Superior temporal gyrus (tissue), 1 donor: ENCODE results near the gene SSR2.
A peak's percentile ranks its signal among the peaks of the same experiment; 100 is the strongest.
"Not testable (repeated sequence)": the region's sequence is repeated elsewhere in the genome, so short reads cannot be mapped to it uniquely, and the experiment has no call there.

Source experiments
- DNase-seq: peaks from one replicate; pipeline ENCODE4 v3.0.0-alpha.2; 2016; ENCODE audit errors: extremely low spot score

SSR2 gene

GRCh38 chr1:155996166-155996565, 24.6 kb downstream of the SSR2 start:
- DNase-seq, result no peak

GRCh38 chr1:155993595-155993994, 27.2 kb downstream of the SSR2 start:
- DNase-seq, result no peak

DNA sequence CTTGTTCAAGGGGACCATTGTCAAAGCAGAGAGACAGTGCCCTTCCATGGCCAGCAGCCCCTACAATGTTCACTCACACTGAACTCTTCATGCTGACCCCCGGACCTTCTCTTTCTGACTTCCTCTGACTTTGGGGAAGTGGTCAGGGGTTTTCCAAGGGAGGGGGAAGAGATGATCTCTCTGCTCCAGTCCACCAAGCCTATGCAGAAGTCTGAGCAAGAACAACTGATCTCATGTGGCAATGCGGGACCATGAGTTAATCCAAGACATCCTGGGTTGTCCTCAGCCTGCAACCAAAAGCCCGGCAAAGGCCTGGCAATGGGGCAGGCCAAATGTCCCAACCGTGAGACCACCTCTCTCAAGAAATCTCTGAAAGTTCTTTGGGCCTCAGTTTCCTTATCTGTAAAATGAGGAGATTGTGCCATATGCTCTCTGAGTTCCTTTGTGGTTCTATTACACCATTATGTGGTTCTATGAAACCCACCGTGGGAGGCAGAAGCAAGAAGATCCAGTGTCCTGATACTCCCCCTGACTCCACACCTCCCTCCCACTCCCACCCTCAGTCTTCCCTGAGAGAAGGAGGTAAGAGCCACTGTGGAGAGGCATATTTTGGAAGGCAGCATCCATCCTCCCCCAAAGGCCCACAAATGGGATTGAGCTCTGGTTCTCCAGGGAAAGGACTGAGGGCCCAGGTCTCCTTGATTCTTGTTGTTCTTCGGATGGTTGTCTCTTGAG, 30.6 kb downstream of the SSR2 start:
- DNase-seq, result no peak

DNA sequence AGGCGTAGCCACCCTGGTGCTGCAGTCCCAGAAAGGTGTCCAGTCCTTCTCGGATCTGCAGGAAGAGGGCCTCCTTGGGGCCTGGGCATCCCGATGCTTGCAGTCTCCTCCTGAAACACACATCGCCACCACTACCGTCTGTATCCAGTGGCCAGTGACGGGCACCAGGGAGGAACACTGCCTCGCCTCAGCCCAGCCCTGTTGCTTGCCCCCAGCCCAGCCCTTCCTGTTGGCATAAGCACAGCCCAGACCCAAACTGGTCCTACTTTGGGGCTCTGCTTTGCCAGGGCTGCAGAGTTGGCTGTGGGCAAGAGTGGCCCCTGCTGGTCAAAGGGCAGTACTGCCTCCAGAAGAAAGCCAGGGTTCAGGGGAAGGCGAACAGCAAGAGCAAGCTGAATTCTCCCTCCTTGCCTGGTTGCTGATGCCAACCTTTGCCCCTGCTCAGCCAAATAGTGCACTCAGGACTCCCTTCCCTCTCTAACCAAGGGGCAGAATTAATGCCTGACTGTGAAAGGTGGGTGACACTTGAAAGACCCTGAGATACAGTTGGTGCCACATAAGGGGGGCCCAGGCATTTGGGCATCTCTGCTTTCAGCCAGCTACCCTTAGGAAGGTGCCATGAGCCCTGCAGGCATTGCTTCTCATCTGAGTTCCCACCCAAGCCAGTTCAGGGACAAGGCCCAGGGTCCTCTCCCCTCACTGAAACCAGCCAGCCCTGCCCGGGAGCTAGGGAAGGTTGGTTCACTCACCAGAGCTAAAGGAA, 31.3 kb downstream of the SSR2 start:
- DNase-seq, result peak; percentile 88

DNA sequence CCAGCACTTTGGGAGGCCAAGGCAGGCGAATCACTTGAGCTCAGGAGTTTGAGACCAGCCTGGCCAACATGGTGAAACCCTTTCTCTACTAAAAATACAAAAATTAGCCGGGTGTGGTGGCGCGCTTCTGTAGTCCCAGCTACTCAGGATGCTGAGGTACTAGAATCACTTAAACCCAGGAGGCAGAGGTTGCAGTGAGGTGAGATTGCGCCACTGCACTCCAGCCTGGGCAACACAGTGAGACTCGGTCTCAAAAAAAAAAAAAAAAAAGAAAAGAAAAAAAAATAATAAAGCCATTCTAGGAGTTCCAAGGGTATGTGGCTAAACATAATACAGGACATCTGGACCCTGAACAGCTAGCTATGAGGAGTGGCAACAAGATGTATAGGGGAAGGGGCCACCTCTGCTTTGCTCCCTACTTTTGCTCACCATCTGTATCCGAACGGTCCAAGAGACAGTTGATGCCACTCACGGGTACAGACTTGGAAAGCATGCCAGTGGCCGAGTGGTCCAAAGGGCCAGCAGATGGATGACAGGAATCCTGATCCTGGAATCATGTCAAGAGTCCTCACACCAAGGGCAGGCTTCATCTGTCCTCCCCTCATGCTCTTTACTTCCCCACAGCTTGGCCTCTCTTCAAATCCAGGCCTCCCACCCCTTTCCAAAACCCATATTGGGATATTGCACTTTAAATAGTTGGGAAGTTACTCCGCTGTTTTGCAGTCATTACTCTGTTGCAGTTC, 35.7 kb downstream of the SSR2 start:
- DNase-seq, result not testable (repeated sequence)

GRCh38 chr1:155984341-155984740, 36.4 kb downstream of the SSR2 start:
- DNase-seq, result no peak

DNA sequence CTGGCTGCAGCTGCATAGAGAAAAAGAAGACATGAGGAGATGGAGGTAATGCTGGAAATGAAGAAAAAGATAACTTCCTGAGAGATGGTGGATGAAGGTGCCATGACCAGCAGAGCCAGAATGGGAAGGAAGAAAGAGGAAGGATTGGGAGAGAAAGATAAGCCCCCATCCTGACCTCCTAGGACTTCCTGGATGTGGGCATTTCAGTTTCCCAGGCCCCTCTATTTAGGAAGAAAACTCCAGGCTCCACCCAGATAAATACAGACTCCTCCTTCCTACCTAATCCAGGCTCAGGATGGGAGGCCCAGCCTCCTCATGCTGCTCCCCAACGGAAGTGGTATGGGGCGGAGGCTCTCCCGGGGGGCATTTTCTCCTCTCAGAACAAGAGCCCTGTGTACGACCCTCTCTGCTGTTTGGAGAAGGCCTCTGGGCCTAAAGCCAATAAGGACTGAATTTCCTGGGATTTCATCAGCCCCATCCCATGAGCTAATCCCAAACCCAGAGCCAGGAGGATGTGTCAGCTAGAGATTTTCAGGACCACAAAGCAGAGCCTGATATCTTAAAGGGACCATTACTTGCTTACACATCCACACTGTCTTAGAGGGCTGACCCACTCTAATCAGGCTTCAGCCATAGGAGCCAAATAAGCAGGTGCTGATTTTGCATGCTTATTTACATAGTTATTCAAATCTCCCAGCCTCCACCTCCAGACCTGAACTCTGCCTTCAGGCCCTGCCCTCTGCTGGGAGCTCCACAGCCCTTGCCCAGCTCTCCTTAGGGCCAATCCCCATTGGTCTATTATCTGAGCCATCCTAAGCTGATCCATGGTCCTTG, 37.3 kb downstream of the SSR2 start:
- DNase-seq, result no peak

GRCh38 chr1:155982106-155982505, 38.6 kb downstream of the SSR2 start:
- no peak for DNase-seq

- DNase-seq, result no peak
Observed at GRCh38 chr1:155981266-155982088, 39.3 kb downstream of the SSR2 start.

GRCh38 chr1:155979597-155980343, 41.0 kb downstream of the SSR2 start:
- no peak for DNase-seq

GRCh38 chr1:155978973-155979429, 41.8 kb downstream of the SSR2 start:
- peak; percentile 20 for DNase-seq

GRCh38 chr1:155978325-155978972, 42.3 kb downstream of the SSR2 start, which contains the start of gene ARHGEF2:
ARHGEF2 (minus strand) TSS chr1:155978547; CDS start chr1:155978427, 120 bp downstream.
- peak; percentile 53 for DNase-seq

GRCh38 chr1:155977690-155978324, 42.9 kb downstream of the SSR2 start:
- DNase-seq, result peak; percentile 20

DNA sequence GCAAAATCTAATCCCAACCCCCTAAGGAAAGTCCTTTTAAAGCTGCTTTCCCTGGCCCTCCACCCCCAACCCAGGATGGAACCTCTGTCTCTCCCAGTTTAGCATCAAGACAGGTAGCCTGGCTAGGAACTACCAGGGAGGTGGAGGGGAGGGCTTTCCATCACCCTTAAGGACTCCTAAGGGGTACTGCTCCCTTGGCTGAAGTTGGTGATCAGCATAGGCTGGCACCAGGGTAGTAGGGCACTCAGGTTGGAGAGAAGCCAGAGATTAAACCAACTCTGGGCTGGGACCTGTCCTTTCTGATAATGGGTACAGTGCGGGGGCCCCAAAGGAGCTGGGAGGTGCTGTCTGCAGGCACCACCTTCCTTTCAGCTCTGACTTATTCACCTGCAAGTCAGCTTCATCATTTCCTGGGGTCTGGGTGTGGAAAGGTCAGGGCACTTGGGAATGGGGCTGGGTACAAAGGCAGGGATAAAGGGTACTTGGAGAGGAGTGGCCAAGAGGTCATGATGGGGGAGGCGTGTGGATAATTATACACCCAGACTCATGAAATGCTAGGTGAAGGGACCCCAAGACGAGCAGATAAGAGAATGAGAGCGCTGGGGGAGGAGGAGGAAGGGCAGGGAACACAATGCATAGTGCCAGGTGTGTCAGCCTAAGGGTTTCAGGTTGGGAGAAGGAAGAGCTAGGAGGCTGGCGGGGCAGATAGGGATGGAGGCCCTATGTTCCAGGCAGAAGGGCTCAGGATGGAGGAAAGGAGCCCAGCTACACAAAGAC, 43.6 kb downstream of the SSR2 start:
- peak; percentile 62 for DNase-seq

DNA sequence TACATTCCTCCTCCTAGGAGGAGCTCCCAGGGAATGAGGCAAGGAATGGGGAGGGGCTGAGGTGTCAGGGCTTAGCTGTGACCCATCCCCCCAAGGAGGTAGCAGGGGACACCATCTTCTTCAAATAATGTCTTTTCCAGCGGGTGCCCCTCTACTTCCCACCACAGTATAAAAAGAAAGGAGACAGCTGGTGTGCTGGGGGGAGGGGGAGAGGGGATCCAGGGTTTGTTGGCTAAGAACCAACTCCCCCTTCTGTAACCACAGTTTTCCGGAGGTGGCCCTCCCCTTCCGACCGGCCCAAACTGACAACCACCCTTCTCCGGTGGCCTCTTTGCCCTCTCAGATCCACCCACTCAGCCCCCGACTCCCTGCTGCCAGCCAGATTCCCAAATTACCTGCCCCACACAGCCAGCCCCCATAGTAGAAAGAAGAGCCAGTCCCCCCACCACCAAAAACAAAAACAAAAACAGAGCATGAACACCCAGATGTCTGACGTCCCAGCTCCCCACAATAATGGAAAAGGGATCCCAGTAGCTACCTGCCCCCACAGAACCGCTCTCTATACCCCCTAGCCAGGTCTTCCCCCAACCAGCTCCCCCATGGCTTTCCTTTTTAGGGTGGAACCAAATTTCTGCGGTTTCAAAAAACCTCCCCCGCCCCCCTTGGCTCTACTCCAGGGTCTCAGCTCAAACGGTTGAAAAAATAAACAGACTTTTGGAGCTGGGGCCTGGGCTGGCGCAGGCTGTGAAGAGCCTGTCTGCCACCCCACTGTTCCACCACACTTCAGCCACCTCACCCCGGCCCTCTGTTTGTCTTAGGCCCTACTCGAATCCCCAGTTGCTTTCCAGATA, 44.5 kb downstream of the SSR2 start:
- no peak for DNase-seq

DNA sequence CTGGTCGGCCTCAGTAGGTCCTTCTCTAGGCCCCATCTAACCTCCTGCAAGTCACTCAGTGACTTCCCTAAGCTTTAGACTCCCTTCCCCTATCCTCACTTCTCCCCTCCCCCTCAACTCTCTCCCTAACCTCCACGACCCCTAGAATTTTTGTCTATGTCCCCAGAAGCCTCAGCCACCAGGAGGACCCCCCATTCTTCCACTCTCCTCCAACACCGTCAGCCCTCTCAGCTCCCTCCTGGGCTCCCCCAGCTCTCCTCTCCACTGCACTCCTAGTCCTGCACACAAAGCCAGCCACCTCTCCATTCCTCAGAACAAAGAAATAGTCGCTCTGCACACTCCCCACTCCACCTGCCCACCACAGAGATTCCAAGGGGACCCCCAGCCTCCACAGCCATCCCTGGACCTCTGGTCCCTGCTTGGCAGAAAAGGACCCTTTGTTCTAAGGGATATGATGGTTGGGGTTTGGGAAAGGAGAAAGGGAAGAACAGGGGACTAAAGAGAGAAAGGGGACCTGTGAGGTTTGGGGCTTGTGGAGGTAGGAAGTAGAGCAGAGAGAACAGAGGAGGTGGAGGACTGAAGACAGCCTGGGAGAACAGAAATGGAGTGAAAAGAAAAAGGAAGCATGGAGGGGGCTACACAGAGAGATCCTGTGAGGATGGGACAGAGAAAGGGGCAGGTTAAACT, 45.2 kb downstream of the SSR2 start:
- peak; percentile 62 for DNase-seq
